Measurements from ENCODE around the gene PAX5.
A peak's percentile ranks its signal among the peaks of the same experiment; 100 is the strongest.

The PAX5 gene

GRCh38 chr9:37037503-37038301, 3.6 kb upstream of the PAX5 start:
- DNase-seq (ENCODE audit: low read depth), result no peak

GRCh38 chr9:37036776-37037502, 2.9 kb upstream of the PAX5 start:
- DNase-seq (ENCODE audit: low read depth), result no peak

GRCh38 chr9:37036371-37036775, 2.3 kb upstream of the PAX5 start:
- no peak for DNase-seq (ENCODE audit: low read depth)

- no peak for DNase-seq (ENCODE audit: low read depth)
Observed at GRCh38 chr9:37035648-37036370, 1.7 kb upstream of the PAX5 start.

- DNase-seq (ENCODE audit: low read depth), result no peak
Observed at GRCh38 chr9:37034938-37035647, 1.0 kb upstream of the PAX5 start.

GRCh38 chr9:37034305-37034937, 353 bp upstream of the PAX5 start:
- DNase-seq (ENCODE audit: low read depth), result no peak

- no peak for DNase-seq (ENCODE audit: low read depth)
Observed at GRCh38 chr9:37033141-37033540, 927 bp downstream of the PAX5 start.

GRCh38 chr9:37032713-37033112, 1.4 kb downstream of the PAX5 start:
- DNase-seq (ENCODE audit: low read depth), result no peak

GRCh38 chr9:37031902-37032301, 2.2 kb downstream of the PAX5 start:
- no peak for DNase-seq (ENCODE audit: low read depth)

GRCh38 chr9:37031081-37031480, 3.0 kb downstream of the PAX5 start:
- no peak for DNase-seq (ENCODE audit: low read depth)

GRCh38 chr9:37030611-37030939, 3.5 kb downstream of the PAX5 start:
- no peak for DNase-seq (ENCODE audit: low read depth)

GRCh38 chr9:37029776-37030610, 4.1 kb downstream of the PAX5 start:
- no peak for DNase-seq (ENCODE audit: low read depth)

GRCh38 chr9:37029304-37029775, 4.7 kb downstream of the PAX5 start:
- DNase-seq (ENCODE audit: low read depth), result no peak

- no peak for DNase-seq (ENCODE audit: low read depth)
Observed at GRCh38 chr9:37028420-37029031, 5.5 kb downstream of the PAX5 start.

GRCh38 chr9:37027582-37028419, 6.3 kb downstream of the PAX5 start:
- peak; percentile 67 for DNase-seq (ENCODE audit: low read depth)

- no peak for DNase-seq (ENCODE audit: low read depth)
Observed at GRCh38 chr9:37026931-37027581, 7.0 kb downstream of the PAX5 start.

- DNase-seq (ENCODE audit: low read depth), result no peak
Observed at GRCh38 chr9:37026113-37026930, 7.7 kb downstream of the PAX5 start.

GRCh38 chr9:37025823-37026112, 8.3 kb downstream of the PAX5 start:
- no peak for DNase-seq (ENCODE audit: low read depth)
